A549 (cell line): ENCODE data around the gene AKR1C1. TPM values are rescaled to one million over a fixed set of nuclear protein-coding genes. Genes with fewer than 3 reads are reported as not detected.
A peak's percentile ranks its signal among the peaks of the same experiment; 100 is the strongest.
"Not testable (repeated sequence)": the region's sequence is repeated elsewhere in the genome, so short reads cannot be mapped to it uniquely, and the experiment has no call there.

Source experiments
- ATAC-seq, 2 experiments: fragments of 200-7000 bp in 1 of 2; fragments of >200 bp in 1 of 2; cut with Nextera tagmentation in 1 of 2; cut with Tn5 transposase in 1 of 2; 3 replicates each; pipeline versions ENCODE4 v1.8.0 to v1.9.1; 2018 to 2020; ENCODE audit warnings: mild to moderate bottlenecking in 1 of 2, moderate library complexity in 1 of 2
- CTCF ChIA-PET: fragments of 300-600 bp; sonication (Branson Sonifier 250); formaldehyde crosslinking; extraction: SDS; loops from one replicate; lab custom pipeline; 2021; ENCODE audit warnings: antibody characterized with exemption, inconsistent platforms; lab: Yijun Ruan, JAX
- POLR2A ChIA-PET: fragments of 350-600 bp; formaldehyde crosslinking; extraction: SDS; loops from one replicate; lab custom pipeline; 2021; ENCODE audit warnings: antibody characterized with exemption, inconsistent platforms; lab: Yijun Ruan, JAX
- DNase-seq, 2 experiments: peaks; one replicate each; pipeline versions ENCODE4 v3.0.0 to v3.0.0-alpha.2; 2011 to 2016; ENCODE audit warnings: low read depth in 1 of 2, low spot score in 1 of 2
- FAIRE-seq: peaks from 2 replicates; lab custom pipeline; 2011; peaks lifted over from hg19 to GRCh38; lab: Jason Lieb, UNC
- H3K27ac ChIP-seq, 2 experiments: fragments of >200 bp; sonication (Bioruptor Twin); formaldehyde crosslinking; 3 replicates each; pipeline ENCODE4 v1.5.1; 2016 to 2017
- H3K4me1 ChIP-seq: fragments of >200 bp; sonication (Bioruptor Twin); formaldehyde crosslinking; 3 replicates; pipeline ENCODE4 v1.6.1; 2016
- H3K4me2 ChIP-seq: fragments of >200 bp; sonication (Bioruptor Twin); formaldehyde crosslinking; 3 replicates; pipeline ENCODE4 v1.6.1; 2016
- H3K4me3 ChIP-seq: fragments of >200 bp; sonication (Bioruptor Twin); formaldehyde crosslinking; 3 replicates; pipeline ENCODE4 v1.5.1; 2016
- H3K9me3 ChIP-seq: fragments of >200 bp; sonication (Bioruptor Twin); formaldehyde crosslinking; 3 replicates; pipeline ENCODE4 v1.6.1; 2016
- BHLHE40 ChIP-seq: IDR thresholded peaks from 2 replicates; pipeline ENCODE4 v1.6.1; 2012; ENCODE audit warnings: low read depth, low read length, inconsistent platforms
- CBX2 ChIP-seq: fragments of 200-600 bp; sonication (generic); IDR thresholded peaks from 2 replicates; pipeline ENCODE4 v1.6.1; 2016; ENCODE audit warnings: low read depth, mild to moderate bottlenecking, borderline replicate concordance
- EHMT2 ChIP-seq: fragments of 200-600 bp; sonication (generic); IDR thresholded peaks from 2 replicates; pipeline ENCODE4 v1.6.1; 2016; ENCODE audit warnings: antibody characterized with exemption, low read depth, mild to moderate bottlenecking, moderate library complexity
- ESRRA ChIP-seq: fragments of 150-350 bp; IDR thresholded peaks from 2 replicates; pipeline ENCODE4 v1.6.1; 2014; ENCODE audit warnings: mild to moderate bottlenecking, low read length, borderline replicate concordance
- FOSB ChIP-seq: fragments of 250-450 bp; sonication (Bioruptor Pico); IDR thresholded peaks from 2 replicates; pipeline ENCODE4 v1.5.0; 2020; ENCODE audit warnings: mild to moderate bottlenecking, moderate library complexity
- FOSL2 ChIP-seq, 2 experiments: fragments of 450-650 bp in 1 of 2; fragments of >200 bp in 1 of 2; sonication (Bioruptor Twin) in 1 of 2; formaldehyde crosslinking; IDR thresholded peaks; 2 replicates each; pipeline versions ENCODE4 v1.5.0 to v1.6.1; 2016 to 2020; ENCODE audit warnings: mild to moderate bottlenecking in 1 of 2, moderate library complexity in 1 of 2
- GATA3 ChIP-seq: IDR thresholded peaks from 2 replicates; pipeline ENCODE4 v1.6.1; 2012; ENCODE audit warnings: borderline replicate concordance
- HDAC2 ChIP-seq: fragments of 200-600 bp; sonication (generic); IDR thresholded peaks from 2 replicates; pipeline ENCODE4 v1.6.1; 2016
- HOXB13 ChIP-seq: fragments of 250-450 bp; sonication (Bioruptor Pico); IDR thresholded peaks from 2 replicates; pipeline ENCODE4 v1.5.0; 2020; ENCODE audit warnings: low read depth, mild to moderate bottlenecking, moderate library complexity
- HOXB5 ChIP-seq: fragments of 250-450 bp; sonication (Bioruptor Pico); IDR thresholded peaks from 2 replicates; pipeline ENCODE4 v1.5.0; 2020; ENCODE audit warnings: mild to moderate bottlenecking, moderate library complexity
- MAFK ChIP-seq: fragments of 450-650 bp; IDR thresholded peaks from 2 replicates; pipeline ENCODE4 v1.6.1; 2014; ENCODE audit not compliant: partially characterized antibody
- MAX ChIP-seq: IDR thresholded peaks from 2 replicates; pipeline ENCODE4 v1.6.1; 2012
- MAZ ChIP-seq: fragments of 150-350 bp; IDR thresholded peaks from 2 replicates; pipeline ENCODE4 v1.6.1; 2014; ENCODE audit warnings: antibody characterized with exemption, low read depth, low read length, borderline replicate concordance
- NR3C1 ChIP-seq: fragments of >200 bp; sonication (Bioruptor Twin); formaldehyde crosslinking; IDR thresholded peaks from 3 replicates; pipeline ENCODE4 v1.6.1; 2017
- PBX3 ChIP-seq: IDR thresholded peaks from 2 replicates; pipeline ENCODE4 v1.6.1; 2012
- RCOR1 ChIP-seq: fragments of 150-350 bp; IDR thresholded peaks from 2 replicates; pipeline ENCODE4 v1.6.1; 2014; ENCODE audit warnings: antibody characterized with exemption, low read length, low read depth
- RFX5 ChIP-seq: fragments of 450-650 bp; IDR thresholded peaks from 2 replicates; pipeline ENCODE4 v1.7.1; 2014; ENCODE audit warnings: antibody characterized with exemption, mild to moderate bottlenecking, moderate library complexity
- USF2 ChIP-seq: fragments of 450-650 bp; IDR thresholded peaks from 2 replicates; pipeline ENCODE4 v1.6.1; 2014; ENCODE audit warnings: antibody characterized with exemption
- ZC3H11A ChIP-seq: fragments of 450-650 bp; IDR thresholded peaks from 2 replicates; pipeline ENCODE4 v1.6.1; 2014; ENCODE audit warnings: antibody characterized with exemption, mild to moderate bottlenecking
- ZNF302 ChIP-seq: fragments of 250-450 bp; sonication (Bioruptor Pico); IDR thresholded peaks from 2 replicates; pipeline ENCODE4 v1.9.0; 2021; ENCODE audit warnings: inconsistent platforms, mild to moderate bottlenecking, moderate library complexity
- ZSCAN20 ChIP-seq: fragments of 250-450 bp; sonication (Bioruptor Pico); IDR thresholded peaks from 2 replicates; pipeline ENCODE4 v1.8.0; 2022; ENCODE audit warnings: mild to moderate bottlenecking, moderate library complexity
- whole genome bisulfite sequencing: methylation state at CpG from one replicate; pipeline ENCODE4 v1.1.6; 2017; ENCODE audit errors: missing lambda C conversion rate; 5-methylcytosine and 5-hydroxymethylcytosine counted together
- polyA plus RNA-seq, 4 experiments: library from polyadenylated mRNA; depleted of rRNA in 3 of 4; stranded (reverse); fragments of >200 nt; fragmentation: RNase III in 1 of 4; extraction: RNeasy Plus Mini Kit Qiagen cat#74134 plus additional on column Dnase treatment in 1 of 4; gene quantifications; 2 replicates in 3 of 4; 3 replicates in 1 of 4; pipeline ENCODE4 v1.2.3, GENCODE V29; 2011 to 2017

AKR1C1 gene
- polyA plus RNA-seq, 2 of the 4 experiments (the other 2 are of a cell fraction) = 970 to 1,148 TPM

GRCh38 chr10:4937346-4937745 is 25.9 kb upstream of the AKR1C1 start:
- TF ChIP-seq ZC3H11A = no peak
- no peak for TF ChIP-seq ESRRA
- no peak for TF ChIP-seq PBX3
- no peak for TF ChIP-seq ZNF302 (CRISPR knock-in tag)
- TF ChIP-seq CBX2 = no peak
- TF ChIP-seq RCOR1 = no peak
- TF ChIP-seq NR3C1 = no peak
- no peak for TF ChIP-seq HDAC2
- no peak for TF ChIP-seq GATA3
- no peak for TF ChIP-seq EHMT2
- no peak for TF ChIP-seq RFX5
- no peak for TF ChIP-seq USF2
- no peak for TF ChIP-seq MAZ
- 94% methylated on average over 4 of the region's 23 CpGs for WGBS
- H3K27ac ChIP-seq = peak overlapping the region in 1 of 2 experiments; percentile 89; a peak in 2 of 6 replicates
- CTCF ChIA-PET = interaction anchor here (1.4 to 3.4 kb wide), 4 partner anchors 12 to 88 kb away, joined by 3 to 18 read pairs (median 4); no protein-coding TSS in a partner anchor
- H3K4me1 ChIP-seq = peaks cover 38% of the 10 kb centered on the region
- no peak for DNase-seq
- no peak for ATAC-seq
- no peaks in the 10 kb centered on the region for H3K9me3 ChIP-seq
- H3K4me3 ChIP-seq = no peak overlapping the region
- no peak overlapping the region for H3K4me2 ChIP-seq
- FAIRE-seq = no peak
- POLR2A ChIA-PET = no interaction called here

GRCh38 chr10:4939224-4940072 is 23.8 kb upstream of the AKR1C1 start:
- H3K4me1 ChIP-seq = peaks cover 57% of the 10 kb centered on the region
- TF ChIP-seq GATA3 (0 out of 2 replicates have a peak, but pooled peaks have one; percentile 31), HOXB5 (CRISPR knock-in tag) (0 out of 2 replicates have a peak, but pooled peaks have one; percentile 26), BHLHE40 (0 out of 2 replicates have a peak, but pooled peaks have one; percentile 17), ZSCAN20 (no peak), FOSL2 (IDR thresholded peaks at IDR 0.05) (no peak), FOSL2 (CRISPR knock-in tag; IDR thresholded peaks at IDR 0.05) (peak; percentile 60), HOXB13 (CRISPR knock-in tag) (no peak), CBX2 (no peak), MAFK (peak; percentile 92)
- TF ChIP-seq, all 56 proteins: peak for 5
- ChIA-PET CTCF (interaction anchor here (1.2 to 3.4 kb wide), 4 partner anchors 10 to 345 kb away, joined by 3 to 18 read pairs (median 3); no protein-coding TSS in a partner anchor), POLR2A (no interaction called here)
- Histone ChIP-seq H3K4me2 (peak overlapping the region; percentile 62), H3K9me3 (peaks cover 9% of the 10 kb centered on the region; the same call in 2 of the 3 replicates), H3K27ac (peak overlapping the region; percentile 89 to 91), H3K4me3 (no peak overlapping the region)
- DNase-seq (peak in 1 of 2 experiments; percentile 62), ATAC-seq (peak; percentile 73 to 83), FAIRE-seq (no peak)
- 38% methylated on average over 7 of the region's 7 CpGs for WGBS

- DNase-seq, FAIRE-seq, CTCF ChIA-PET, H3K4me3 ChIP-seq, POLR2A ChIA-PET: not testable (repeated sequence)
- H3K4me2 ChIP-seq = peak overlapping the region; percentile 62
- peaks cover 11% of the 10 kb centered on the region; the same call in 2 of the 3 replicates for H3K9me3 ChIP-seq
- ATAC-seq = 0 out of 6 replicates have a peak, but pooled peaks of 1 of the 2 experiments have one; percentile 9
- peaks cover 61% of the 10 kb centered on the region for H3K4me1 ChIP-seq
- peak; percentile 64; the same call in 1 of the 2 replicates for TF ChIP-seq HOXB13 (CRISPR knock-in tag)
- TF ChIP-seq FOSB (CRISPR knock-in tag) = 0 out of 2 replicates have a peak, but pooled peaks have one; percentile 53
- TF ChIP-seq MAX = 0 out of 2 replicates have a peak, but pooled peaks have one; percentile 19
- 0 out of 2 replicates have a peak, but pooled peaks have one; percentile 4 for TF ChIP-seq HOXB5 (CRISPR knock-in tag)
- WGBS = 36% methylated on average over 6 of the region's 6 CpGs
- peak overlapping the region; percentile 89 to 91 for H3K27ac ChIP-seq
Observed at GRCh38 chr10:4940073-4940428, 23.2 kb upstream of the AKR1C1 start.
